ENCODE results near the gene NMRK2.

- TF ChIP-seq, protein P1, sequence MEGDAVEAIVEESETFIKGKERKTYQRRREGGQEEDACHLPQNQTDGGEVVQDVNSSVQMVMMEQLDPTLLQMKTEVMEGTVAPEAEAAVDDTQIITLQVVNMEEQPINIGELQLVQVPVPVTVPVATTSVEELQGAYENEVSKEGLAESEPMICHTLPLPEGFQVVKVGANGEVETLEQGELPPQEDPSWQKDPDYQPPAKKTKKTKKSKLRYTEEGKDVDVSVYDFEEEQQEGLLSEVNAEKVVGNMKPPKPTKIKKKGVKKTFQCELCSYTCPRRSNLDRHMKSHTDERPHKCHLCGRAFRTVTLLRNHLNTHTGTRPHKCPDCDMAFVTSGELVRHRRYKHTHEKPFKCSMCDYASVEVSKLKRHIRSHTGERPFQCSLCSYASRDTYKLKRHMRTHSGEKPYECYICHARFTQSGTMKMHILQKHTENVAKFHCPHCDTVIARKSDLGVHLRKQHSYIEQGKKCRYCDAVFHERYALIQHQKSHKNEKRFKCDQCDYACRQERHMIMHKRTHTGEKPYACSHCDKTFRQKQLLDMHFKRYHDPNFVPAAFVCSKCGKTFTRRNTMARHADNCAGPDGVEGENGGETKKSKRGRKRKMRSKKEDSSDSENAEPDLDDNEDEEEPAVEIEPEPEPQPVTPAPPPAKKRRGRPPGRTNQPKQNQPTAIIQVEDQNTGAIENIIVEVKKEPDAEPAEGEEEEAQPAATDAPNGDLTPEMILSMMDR (IDR thresholded peaks at IDR 0.05), result no peak
- no peak for TF ChIP-seq EZH2 (IDR thresholded peaks at IDR 0.05)
- no peak for TF ChIP-seq EZH2phosphoT487 (IDR thresholded peaks at IDR 0.05)
These were observed 45.3 kb downstream of the NMRK2 start for GRCh38 chr19:3978145-3978544.

Measured in neural progenitor cell (in vitro differentiated cells).